Measurements from ENCODE around the gene CRB1.

DNA sequence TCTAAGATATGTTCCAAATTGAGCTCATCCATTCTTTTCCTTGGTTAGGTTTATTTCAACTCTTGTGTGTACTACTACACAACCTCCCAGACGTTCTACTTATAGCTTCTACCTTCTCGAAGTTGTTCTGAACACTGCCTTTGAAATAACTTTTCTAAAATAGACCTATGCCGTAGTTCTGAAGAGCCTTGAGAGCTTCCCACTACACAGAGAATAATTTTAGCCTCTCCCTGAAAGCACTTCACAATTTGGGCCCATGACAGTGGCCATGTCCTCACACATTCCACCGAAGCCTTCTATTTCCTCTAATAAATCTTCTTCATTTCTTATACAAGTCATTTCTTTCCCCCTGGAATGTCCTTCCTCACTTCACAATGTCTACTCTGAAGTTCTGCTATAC lies 62.2 kb downstream of the CRB1 start:
- TF ChIP-seq, protein P1, sequence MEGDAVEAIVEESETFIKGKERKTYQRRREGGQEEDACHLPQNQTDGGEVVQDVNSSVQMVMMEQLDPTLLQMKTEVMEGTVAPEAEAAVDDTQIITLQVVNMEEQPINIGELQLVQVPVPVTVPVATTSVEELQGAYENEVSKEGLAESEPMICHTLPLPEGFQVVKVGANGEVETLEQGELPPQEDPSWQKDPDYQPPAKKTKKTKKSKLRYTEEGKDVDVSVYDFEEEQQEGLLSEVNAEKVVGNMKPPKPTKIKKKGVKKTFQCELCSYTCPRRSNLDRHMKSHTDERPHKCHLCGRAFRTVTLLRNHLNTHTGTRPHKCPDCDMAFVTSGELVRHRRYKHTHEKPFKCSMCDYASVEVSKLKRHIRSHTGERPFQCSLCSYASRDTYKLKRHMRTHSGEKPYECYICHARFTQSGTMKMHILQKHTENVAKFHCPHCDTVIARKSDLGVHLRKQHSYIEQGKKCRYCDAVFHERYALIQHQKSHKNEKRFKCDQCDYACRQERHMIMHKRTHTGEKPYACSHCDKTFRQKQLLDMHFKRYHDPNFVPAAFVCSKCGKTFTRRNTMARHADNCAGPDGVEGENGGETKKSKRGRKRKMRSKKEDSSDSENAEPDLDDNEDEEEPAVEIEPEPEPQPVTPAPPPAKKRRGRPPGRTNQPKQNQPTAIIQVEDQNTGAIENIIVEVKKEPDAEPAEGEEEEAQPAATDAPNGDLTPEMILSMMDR (IDR thresholded peaks at IDR 0.05; ENCODE audit: insufficient read depth, low read depth, low read length), result no peak
- no peak for TF ChIP-seq EZH2 (IDR thresholded peaks at IDR 0.05; ENCODE audit: insufficient read depth, low read length)

Data from astrocyte (in vitro differentiated cells and primary cell).